Esophagus squamous epithelium (tissue), 5 donors: Measurements from ENCODE around the gene DCDC2. TPM values are rescaled to one million over a fixed set of nuclear protein-coding genes. Genes with fewer than 3 reads are reported as not detected.
"Not testable (repeated sequence)": the region's sequence is repeated elsewhere in the genome, so short reads cannot be mapped to it uniquely, and the experiment has no call there.

Source experiments
- DNase-seq: peaks from one replicate; lab custom pipeline; 2025; lab: John Stamatoyannopoulos, UW
- H3K27ac ChIP-seq, 4 donors: fragments of 200-600 bp; sonication (generic); one replicate each; pipeline ENCODE4 v1.5.1; 2016 to 2019; ENCODE audit warnings: mild to moderate bottlenecking in 1 of 4
- H3K27me3 ChIP-seq, 4 donors: fragments of 200-600 bp; sonication (generic); 1 replicate in 3 of 4; 2 replicates in 1 of 4; pipeline versions ENCODE4 v1.5.1 to v1.6.0; 2017 to 2021; ENCODE audit warnings: antibody characterized with exemption in 1 of 4
- H3K36me3 ChIP-seq, 3 donors: fragments of 200-600 bp; sonication (generic); one replicate each; pipeline ENCODE4 v1.5.1; 2016 to 2019
- H3K4me1 ChIP-seq, 3 donors: fragments of 200-600 bp; sonication (generic); one replicate each; pipeline ENCODE4 v1.5.1; 2017 to 2019
- H3K4me3 ChIP-seq, 4 donors: fragments of 200-600 bp; sonication (generic); 1 replicate in 3 of 4; 2 replicates in 1 of 4; pipeline ENCODE4 v1.5.1; 2016 to 2019; ENCODE audit warnings: mild to moderate bottlenecking in 2 of 4, moderate library complexity in 1 of 4
- H3K9me3 ChIP-seq, 3 donors: fragments of 200-600 bp; sonication (generic); one replicate each; pipeline ENCODE4 v1.5.1; 2016 to 2019
- POLR2A ChIP-seq, 4 donors: fragments of 450-650 bp; IDR thresholded peaks; one replicate each; pipeline ENCODE4 v1.6.1; 2017; ENCODE audit warnings: antibody characterized with exemption in 4 of 4, mild to moderate bottlenecking in 4 of 4, moderate library complexity in 3 of 4
- WGBS, 2 donors: methylation state at CpG; one replicate each; pipeline ENCODE4 v1.1.5; 2018; 5-methylcytosine and 5-hydroxymethylcytosine counted together
- intact Hi-C: fragments of 100-400 bp; cut with DNase I; formaldehyde crosslinking; loops from one replicate; pipeline ENCODE4 v1.15.0; 2022
- total RNA-seq, 4 donors: library from RNA; depleted of rRNA; stranded (reverse); fragments of >200 nt; gene quantifications; one replicate each; pipeline ENCODE4 v1.1.0, GENCODE V29; 2016
- TF ChIP-seq, protein P1 (sequence below), 6 experiments: fragments of 450-650 bp in 4 of 6; fragments of 200-600 bp in 2 of 6; sonication (generic) in 2 of 6; IDR thresholded peaks; one replicate each; pipeline ENCODE4 v1.5.1; 2016 to 2019; ENCODE audit warnings: antibody characterized with exemption in 6 of 6, mild to moderate bottlenecking in 4 of 6, moderate library complexity in 4 of 6
- donor health status: DM: yes; HTN: yes; CAD: no.

Gene DCDC2
- total RNA-seq, 4 donors from 2014 or later = 0.15 TPM; not detected in 3

GRCh38 chr6:24385536-24386269 lies 27.8 kb upstream of the DCDC2 start:
- TF ChIP-seq, protein P1, sequence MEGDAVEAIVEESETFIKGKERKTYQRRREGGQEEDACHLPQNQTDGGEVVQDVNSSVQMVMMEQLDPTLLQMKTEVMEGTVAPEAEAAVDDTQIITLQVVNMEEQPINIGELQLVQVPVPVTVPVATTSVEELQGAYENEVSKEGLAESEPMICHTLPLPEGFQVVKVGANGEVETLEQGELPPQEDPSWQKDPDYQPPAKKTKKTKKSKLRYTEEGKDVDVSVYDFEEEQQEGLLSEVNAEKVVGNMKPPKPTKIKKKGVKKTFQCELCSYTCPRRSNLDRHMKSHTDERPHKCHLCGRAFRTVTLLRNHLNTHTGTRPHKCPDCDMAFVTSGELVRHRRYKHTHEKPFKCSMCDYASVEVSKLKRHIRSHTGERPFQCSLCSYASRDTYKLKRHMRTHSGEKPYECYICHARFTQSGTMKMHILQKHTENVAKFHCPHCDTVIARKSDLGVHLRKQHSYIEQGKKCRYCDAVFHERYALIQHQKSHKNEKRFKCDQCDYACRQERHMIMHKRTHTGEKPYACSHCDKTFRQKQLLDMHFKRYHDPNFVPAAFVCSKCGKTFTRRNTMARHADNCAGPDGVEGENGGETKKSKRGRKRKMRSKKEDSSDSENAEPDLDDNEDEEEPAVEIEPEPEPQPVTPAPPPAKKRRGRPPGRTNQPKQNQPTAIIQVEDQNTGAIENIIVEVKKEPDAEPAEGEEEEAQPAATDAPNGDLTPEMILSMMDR (IDR thresholded peaks at IDR 0.05) = no peak
- no peak for TF ChIP-seq POLR2A (IDR thresholded peaks at IDR 0.05)
- Histone ChIP-seq H3K4me1 (peaks cover 0 to 4% (median 0%) of the 10 kb centered on the region in 3 donors), H3K36me3 (no peaks in the 10 kb centered on the region), H3K9me3 (no peaks in the 10 kb centered on the region), H3K4me3 (no peak overlapping the region), H3K27ac (no peak overlapping the region), H3K27me3 (no peaks in the 10 kb centered on the region)
- intact Hi-C loops = loop anchor here (10.0 kb wide), 1 partner anchor 101 kb away; no protein-coding TSS in a partner anchor
- no peak for DNase-seq
- WGBS, 2 donors = 66 to 86% methylated on average over 6 to 7 of the region's 8 CpGs

GRCh38 chr6:24384369-24385130 lies 26.7 kb upstream of the DCDC2 start:
- H3K36me3 ChIP-seq, H3K4me1 ChIP-seq, H3K27ac ChIP-seq, H3K4me3 ChIP-seq, H3K27me3 ChIP-seq, H3K9me3 ChIP-seq, DNase-seq: not testable (repeated sequence)
- 89 to 98% methylated on average over 5 of the region's 5 CpGs for WGBS, 2 donors
- intact Hi-C loops = loop anchor here (10.0 kb wide), 1 partner anchor 100 kb away; no protein-coding TSS in a partner anchor

- H3K36me3 ChIP-seq, H3K4me1 ChIP-seq, H3K27ac ChIP-seq, H3K27me3 ChIP-seq, H3K9me3 ChIP-seq, H3K4me3 ChIP-seq, DNase-seq: not testable (repeated sequence)
- WGBS, 2 donors = 90 to 92% methylated on average over 8 to 9 of the region's 9 CpGs
- intact Hi-C loops = loop anchor here (10.0 kb wide), 1 partner anchor 98 kb away; no protein-coding TSS in a partner anchor
Observed at GRCh38 chr6:24382891-24383494, 25.1 kb upstream of the DCDC2 start.

- no peaks in the 10 kb centered on the region for H3K4me1 ChIP-seq
- H3K4me3 ChIP-seq = no peak overlapping the region
- no peak for TF ChIP-seq POLR2A (IDR thresholded peaks at IDR 0.05)
- TF ChIP-seq, protein P1 (IDR thresholded peaks at IDR 0.05) = no peak
- no peak overlapping the region for H3K27ac ChIP-seq
- WGBS, 2 donors = 89 to 92% methylated on average over 1 of the region's 1 CpG
- no peaks in the 10 kb centered on the region for H3K27me3 ChIP-seq
- intact Hi-C loops = loop anchor here (10.0 kb wide), 1 partner anchor 97 kb away; no protein-coding TSS in a partner anchor
- H3K36me3 ChIP-seq = no peaks in the 10 kb centered on the region
- H3K9me3 ChIP-seq = no peaks in the 10 kb centered on the region
- no peak for DNase-seq
Observed at GRCh38 chr6:24382220-24382540, 24.3 kb upstream of the DCDC2 start.

GRCh38 chr6:24381476-24382219 lies 23.8 kb upstream of the DCDC2 start:
- intact Hi-C loops = loop anchor here (10.0 kb wide), 1 partner anchor 97 kb away; no protein-coding TSS in a partner anchor
- no peak for DNase-seq
- Histone ChIP-seq H3K27ac (no peak overlapping the region), H3K4me1 (no peaks in the 10 kb centered on the region), H3K9me3 (no peaks in the 10 kb centered on the region), H3K36me3 (no peaks in the 10 kb centered on the region), H3K4me3 (no peak overlapping the region), H3K27me3 (no peaks in the 10 kb centered on the region)
- WGBS, 2 donors = 91 to 93% methylated on average over 4 of the region's 4 CpGs
- TF ChIP-seq, protein P1 (IDR thresholded peaks at IDR 0.05) = no peak
- TF ChIP-seq POLR2A (IDR thresholded peaks at IDR 0.05) = no peak
